GM10266 (cell line): ENCODE measurements around the gene MICAL3.
"Not testable (repeated sequence)": the region's sequence is repeated elsewhere in the genome, so short reads cannot be mapped to it uniquely, and the experiment has no call there.

ENCODE experiments used
- DNase-seq: peaks from one replicate; pipeline ENCODE4 v3.0.0; 2012; ENCODE audit errors: extremely low spot score
- CTCF ChIP-seq: IDR thresholded peaks from 2 replicates; pipeline ENCODE4 v1.5.1; 2012; ENCODE audit warnings: mild to moderate bottlenecking, low read depth; ENCODE audit not compliant: control insufficient read depth, insufficient read depth; ENCODE audit errors: missing control alignments

The MICAL3 gene

GRCh38 chr22:17878941-17879340 is 145.4 kb downstream of the MICAL3 start:
- TF ChIP-seq CTCF = no peak
- no peak for DNase-seq

- DNase-seq = no peak
- no peak for TF ChIP-seq CTCF
These were observed 146.1 kb downstream of the MICAL3 start for GRCh38 chr22:17878186-17878694.

GRCh38 chr22:17876878-17877855 is 147.2 kb downstream of the MICAL3 start:
- DNase-seq = not testable (repeated sequence)

- no peak for TF ChIP-seq CTCF
- no peak for DNase-seq
These were observed 148.0 kb downstream of the MICAL3 start for GRCh38 chr22:17876306-17876831.

GRCh38 chr22:17875631-17876030 is 148.7 kb downstream of the MICAL3 start:
- TF ChIP-seq CTCF = no peak

GRCh38 chr22:17875156-17875555 is 149.2 kb downstream of the MICAL3 start:
- TF ChIP-seq CTCF = no peak
- DNase-seq = no peak

More at GRCh38 chr22:17875631-17876030, 148.7 kb downstream of the MICAL3 start:
- DNase-seq = no peak

GRCh38 chr22:17874231-17874905 is 150.0 kb downstream of the MICAL3 start:
- no peak for DNase-seq
- no peak for TF ChIP-seq CTCF
